ENCODE data around the gene NUCB1.
"Not testable (repeated sequence)": the region's sequence is repeated elsewhere in the genome, so short reads cannot be mapped to it uniquely, and the experiment has no call there.

NUCB1 gene

DNA sequence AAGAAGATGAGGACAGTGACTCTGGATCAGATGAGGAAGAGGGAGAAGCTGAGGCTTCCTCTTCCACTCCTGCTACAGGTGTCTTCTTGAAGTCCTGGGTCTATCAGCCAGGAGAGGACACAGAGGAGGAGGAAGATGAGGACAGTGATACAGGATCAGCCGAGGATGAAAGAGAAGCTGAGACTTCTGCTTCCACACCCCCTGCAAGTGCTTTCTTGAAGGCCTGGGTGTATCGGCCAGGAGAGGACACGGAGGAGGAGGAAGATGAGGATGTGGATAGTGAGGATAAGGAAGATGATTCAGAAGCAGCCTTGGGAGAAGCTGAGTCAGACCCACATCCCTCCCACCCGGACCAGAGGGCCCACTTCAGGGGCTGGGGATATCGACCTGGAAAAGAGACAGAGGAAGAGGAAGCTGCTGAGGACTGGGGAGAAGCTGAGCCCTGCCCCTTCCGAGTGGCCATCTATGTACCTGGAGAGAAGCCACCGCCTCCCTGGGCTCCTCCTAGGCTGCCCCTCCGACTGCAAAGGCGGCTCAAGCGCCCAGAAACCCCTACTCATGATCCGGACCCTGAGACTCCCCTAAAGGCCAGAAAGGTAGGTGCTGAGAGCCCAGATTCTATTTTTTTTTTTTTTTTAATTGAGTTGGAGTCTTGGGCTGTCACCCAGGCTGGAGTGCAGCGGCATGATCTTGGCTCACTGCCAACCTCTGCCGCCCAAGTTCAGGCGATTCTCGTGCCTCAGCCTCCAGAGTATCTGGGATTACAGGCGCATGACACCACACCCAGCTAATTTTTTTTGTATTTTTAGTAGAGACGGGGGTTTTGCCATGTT is 25.6 kb upstream of the NUCB1 start:
- DNase-seq (ENCODE audit: low read depth) = no peak

DNA sequence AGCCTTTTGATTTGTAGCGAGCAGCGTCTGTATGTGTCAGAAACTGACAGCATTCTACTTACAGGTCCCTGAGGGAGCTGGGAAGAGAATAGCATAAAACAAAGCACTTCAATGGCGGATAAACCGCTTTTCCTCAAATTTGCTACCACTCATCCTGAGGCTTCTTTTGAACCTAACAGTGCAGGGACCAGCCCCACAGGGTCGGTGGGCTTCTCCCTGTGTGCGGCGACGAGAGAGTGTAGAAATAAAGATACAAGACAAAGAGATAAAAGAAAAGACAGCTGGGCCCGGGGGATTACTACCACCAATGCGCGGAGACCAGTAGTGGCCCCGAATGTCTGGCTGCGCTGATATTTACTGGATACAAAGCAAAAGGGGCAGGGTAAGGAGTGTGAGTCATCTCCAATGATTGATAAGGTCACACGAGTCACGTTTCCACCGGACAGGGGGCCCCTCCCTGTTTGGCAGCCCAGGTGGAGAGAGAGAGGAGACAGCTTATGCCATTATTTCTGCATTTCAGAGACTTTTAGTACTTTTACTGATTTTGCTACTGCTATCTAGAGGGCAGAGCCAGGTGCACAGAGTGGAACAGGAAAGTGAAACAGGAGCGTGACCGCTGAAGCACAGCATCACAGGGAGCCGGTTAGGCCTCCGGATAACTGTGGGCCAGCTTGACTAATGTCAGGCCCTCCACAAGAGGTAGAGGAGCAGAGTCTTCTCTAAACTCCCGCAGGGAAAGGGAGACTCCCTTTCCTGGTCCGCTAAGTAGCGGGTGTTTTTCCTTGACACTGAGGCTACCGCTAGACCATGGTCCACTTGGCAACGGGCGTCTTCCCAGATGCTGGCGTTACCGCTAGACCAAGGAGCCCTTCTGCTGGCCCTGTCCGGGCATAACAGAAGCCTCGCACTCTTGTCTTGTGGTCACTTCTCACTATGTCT is 23.8 kb upstream of the NUCB1 start:
- not testable (repeated sequence) for DNase-seq (ENCODE audit: low read depth)

DNA sequence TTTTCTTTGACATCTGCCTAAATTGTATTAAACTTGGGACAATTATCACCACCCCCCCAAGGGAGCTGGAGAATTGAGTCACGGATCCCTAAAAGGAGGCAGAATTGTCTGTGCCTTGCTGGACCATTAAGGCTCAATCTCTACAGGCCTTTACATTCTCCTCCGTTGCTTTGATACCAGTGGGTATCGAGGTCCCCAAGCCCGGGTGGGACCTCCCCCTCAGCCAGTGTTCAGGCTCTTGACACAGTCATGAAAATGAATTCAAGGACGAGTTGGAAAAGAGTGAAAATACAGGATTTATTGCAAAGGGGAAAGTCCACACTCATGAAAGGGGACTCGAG is 22.3 kb upstream of the NUCB1 start:
- no peak for DNase-seq (ENCODE audit: low read depth)

DNA sequence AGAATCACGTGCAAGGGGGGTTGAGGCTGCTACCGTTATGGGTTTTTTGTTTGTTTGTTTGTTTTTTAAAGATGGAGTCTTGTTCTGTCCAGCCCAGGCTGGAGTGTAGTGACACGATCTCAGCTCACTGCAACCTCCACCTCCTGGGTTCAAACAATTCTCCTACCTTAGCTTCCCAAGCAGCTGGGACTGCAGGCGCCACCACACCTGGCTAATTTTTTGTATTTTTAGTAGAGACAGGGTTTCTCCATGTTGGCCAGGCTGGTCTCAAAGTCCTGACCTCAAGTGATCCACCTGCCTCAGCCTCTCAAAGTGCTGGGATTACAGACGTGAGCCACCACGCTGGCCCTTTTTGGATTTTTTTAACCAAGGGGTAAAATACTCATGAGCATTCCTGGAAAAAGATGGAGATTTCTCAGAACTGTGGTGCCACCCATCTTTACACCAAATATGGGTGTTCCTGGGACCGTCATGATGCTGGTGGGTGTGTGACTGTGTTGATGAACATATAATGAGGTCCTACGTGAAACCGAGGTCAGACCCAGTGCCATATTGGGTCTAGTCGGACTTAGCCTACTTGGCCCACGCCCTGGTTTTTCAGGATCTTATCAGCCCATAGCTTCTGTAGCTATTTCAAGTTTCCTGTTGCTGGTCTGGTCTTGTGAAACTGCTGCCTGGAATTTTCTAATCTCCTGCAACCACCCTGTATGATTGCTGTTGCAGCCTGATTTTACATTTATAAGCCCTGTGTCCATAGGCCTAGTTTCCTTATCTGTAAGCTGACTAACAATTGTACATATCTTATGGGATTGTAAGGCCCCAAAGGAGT is 21.7 kb upstream of the NUCB1 start:
- DNase-seq (ENCODE audit: low read depth) = no peak

DNA sequence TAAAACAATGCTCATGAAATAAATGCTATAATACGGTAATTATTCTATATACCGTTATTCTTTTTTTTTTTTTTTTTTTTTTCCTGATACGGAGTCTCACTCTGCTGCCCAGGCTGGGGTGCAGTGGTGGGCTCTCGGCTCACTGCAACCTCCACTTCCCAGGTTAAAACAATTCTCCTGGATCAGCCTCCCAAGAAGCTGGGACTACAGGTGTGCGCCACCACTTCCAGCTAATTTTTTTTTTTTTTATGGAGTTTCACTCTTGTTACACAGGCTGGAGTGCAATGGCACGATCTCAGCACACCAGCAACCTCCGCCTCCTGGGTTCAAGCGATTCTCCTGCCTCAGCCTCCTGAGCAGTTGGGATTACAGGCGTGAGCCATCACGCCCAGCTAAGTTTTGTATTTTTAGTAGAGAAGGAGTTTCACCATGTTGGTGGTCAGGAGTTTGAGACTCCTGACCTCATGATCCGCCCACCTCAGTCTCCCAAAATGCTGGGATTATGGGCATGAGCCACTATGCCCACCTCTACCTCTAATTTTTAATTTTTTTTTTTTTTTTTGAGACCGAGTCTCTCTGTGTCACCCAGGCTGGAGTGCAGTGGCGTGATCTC is 21.0 kb upstream of the NUCB1 start:
- no peak for DNase-seq (ENCODE audit: low read depth)

DNA sequence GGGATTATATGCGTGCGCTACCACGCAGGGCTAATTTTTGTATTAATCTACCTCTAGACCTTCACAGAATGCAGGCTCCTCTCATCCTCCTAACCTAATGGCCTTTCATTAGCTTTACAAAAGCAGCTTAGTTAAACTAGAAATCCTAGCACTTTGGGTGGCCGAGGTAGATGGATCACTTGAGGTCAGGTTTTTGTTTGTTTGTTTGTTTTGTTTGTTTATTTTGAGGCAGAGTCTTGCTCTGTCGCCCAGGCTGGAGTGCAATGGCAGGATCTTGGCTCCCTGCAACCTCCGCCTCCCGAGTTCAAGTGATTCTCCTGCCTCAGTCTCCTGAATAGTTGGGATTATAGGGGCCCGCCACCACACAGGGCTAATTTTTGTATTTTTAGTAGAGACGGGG is 20.4 kb upstream of the NUCB1 start:
- DNase-seq (ENCODE audit: low read depth) = not testable (repeated sequence)

DNA sequence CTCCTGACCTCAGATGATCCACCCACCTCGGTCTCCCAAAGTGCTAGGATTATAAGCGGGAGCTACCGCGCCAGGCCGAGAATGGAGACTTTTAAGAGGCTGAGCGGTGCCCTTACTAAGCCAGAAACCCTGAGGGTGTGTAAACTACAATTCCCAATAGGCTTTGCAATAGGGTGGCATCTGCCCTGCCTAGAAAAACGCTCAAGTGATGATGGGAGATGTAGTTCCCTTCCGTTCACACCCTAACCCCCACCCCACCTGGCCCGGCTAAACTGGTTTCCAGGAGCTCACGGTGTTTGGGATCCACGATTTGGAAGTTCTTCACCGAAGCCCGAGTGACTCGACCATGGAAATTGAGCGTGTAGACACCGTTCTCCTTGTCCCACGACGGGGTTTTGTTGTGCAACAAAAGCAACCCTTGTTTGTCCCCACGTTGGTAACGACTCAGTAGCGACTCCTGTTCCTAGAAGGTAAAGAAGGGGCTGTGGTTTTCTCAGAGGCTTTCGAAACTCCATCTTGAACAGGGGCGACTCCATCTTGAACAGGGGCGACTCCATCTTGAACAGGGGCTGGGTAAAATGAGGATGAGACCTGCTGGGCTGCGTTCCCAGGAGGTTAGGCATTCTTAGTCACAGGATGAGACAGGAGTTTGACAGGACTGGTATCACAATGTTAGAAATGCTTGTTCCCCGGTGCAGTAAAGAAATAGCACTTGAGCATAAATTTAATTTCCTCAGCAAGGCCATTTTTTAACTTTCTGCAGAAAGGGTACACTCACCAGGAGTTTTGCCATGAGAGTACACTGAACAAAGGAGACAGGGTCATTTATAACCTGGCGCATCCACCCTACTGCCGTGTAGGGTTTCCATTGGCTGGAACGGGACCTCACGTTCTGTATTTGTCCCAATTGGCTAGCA is 18.1 kb upstream of the NUCB1 start:
- no peak for DNase-seq (ENCODE audit: low read depth)

DNA sequence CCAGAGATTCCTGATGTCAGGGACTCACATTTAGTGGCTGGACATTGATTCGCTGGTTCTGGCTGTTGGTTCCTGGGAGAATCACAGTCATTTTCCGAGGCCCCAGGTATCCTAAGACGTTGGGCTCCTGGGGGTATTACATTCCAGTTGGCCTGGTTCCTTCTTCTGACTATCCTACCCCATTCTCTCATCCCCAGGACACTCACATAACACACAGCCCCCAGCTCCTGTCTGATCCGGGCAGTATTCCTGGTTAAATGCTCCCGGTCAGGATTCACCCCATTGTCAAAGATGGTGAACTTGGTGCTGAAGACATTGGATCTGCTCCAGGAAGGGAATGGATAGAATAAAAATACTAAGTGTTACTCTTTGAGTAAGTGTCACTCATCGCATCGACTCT is 16.4 kb upstream of the NUCB1 start:
- DNase-seq (ENCODE audit: low read depth) = no peak

DNA sequence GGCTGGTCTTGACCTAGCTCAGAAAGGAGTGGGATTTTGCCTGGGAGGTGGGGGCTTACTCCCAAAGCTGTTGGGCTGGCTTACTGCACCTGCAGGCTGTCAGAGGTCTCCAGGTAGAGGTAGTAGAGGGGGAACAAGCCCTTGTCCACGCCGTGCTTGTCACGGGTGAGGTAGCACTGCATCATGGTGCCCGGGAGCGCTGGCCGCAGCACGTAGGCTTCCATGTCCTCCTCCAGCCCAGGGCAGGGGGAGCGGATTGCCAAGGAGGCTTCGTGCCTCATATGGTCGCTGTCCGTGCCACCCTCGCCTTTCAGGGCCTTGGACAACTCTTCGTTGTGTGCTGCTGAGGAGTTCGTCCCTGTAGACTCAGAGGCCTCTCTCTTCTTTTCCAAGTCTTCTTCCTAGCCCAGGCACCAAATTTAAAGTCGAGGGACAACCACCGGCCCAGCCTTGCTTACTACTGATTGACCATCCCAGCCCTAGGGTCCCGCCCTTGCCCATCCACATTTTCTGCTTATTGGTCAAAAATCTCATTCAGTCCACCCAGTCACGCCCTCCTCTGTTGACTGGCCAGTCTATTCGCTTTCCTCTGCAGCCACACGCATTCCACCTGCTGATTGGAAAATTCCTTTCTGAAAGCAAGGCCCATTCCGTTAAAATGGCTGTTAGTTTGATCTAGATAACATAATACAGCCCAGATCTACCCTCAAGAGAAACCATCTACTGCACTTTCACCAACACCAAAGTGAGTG is 12.1 kb upstream of the NUCB1 start:
- no peak for DNase-seq (ENCODE audit: low read depth)

DNA sequence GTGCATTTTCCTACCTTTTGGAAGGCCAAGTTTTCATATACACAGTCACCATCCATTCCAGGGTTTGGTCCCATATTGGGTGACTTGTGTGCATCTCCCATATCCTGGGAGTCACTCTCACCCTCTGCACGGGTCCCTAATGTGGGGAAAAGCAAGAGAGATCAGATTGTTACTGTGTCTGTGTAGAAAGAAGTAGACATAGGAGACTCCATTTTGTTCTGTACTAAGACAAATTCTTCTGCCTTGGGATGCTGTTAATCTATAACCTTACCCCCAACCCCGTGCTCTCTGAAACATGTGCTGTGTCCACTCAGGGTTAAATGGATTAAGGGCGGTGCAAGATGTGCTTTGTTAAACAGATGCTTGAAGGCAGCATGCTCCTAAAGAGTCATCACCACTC is 10.6 kb upstream of the NUCB1 start:
- not testable (repeated sequence) for DNase-seq (ENCODE audit: low read depth)

DNA sequence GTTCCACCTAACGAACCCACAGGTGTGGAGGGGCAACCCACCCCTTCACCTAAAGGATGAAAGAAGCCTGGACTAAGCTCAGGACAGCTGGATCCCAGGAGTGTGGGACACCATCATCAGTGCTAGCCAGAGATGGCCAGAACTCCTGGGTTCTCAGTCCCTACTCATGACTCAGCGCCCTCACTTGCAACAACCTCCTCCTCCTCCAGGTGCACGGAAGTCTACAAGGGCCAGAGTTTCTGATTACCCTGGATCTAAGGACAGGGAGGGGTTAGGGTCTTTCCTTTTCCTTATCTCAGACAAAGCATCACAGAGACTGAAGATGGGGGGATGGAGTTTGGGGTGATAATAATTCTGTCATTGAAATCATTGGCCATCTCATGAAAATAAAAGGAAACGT is 9.6 kb upstream of the NUCB1 start:
- DNase-seq (ENCODE audit: low read depth) = no peak

DNA sequence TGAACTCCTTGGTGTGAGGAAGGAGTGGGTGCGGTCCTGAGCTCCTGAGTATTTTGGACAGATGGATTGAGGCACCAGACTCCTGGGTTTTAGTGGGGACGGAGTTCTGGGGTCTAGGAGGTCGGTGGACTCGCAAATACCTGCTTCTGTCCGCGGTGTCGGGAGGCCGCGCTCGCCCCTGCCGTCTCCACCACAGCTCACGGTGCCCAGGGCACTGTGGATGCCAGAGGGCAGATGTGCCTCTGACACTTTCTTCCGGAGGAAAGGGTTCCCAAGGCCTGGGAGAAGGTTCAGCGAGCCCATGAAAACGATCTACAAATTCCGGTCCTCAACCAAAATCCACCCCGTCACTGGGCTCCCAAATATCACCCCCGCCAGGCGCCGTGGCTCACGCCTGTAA is 4.9 kb upstream of the NUCB1 start:
- no peak for DNase-seq (ENCODE audit: low read depth)

DNA sequence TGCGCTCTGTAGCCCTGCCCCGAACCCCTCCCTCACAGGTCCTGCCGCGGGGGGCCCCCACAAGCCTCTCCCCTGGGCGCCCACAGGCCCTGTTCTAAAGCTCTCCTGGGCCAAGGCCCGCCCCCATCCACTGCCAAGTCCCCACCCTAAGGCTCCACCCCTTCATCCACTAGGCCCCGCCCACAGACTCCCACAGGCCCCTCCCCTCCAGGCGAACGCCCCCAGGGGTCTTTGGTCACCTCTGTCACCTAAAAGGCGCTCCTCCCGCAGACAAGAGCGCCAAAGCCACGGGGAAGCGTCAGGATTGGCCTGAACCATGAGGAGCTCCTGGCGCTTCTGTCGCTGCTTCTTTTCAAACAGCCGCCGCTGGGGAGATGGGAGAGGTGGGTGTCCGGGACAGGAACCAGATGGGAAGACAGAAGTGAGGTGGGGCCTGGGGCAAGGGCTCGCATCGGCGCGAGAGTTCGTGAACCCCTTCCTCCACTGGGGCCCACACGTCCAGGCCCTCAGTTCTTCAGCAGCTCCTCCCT is 3.9 kb upstream of the NUCB1 start:
- no peak for DNase-seq (ENCODE audit: low read depth)

DNA sequence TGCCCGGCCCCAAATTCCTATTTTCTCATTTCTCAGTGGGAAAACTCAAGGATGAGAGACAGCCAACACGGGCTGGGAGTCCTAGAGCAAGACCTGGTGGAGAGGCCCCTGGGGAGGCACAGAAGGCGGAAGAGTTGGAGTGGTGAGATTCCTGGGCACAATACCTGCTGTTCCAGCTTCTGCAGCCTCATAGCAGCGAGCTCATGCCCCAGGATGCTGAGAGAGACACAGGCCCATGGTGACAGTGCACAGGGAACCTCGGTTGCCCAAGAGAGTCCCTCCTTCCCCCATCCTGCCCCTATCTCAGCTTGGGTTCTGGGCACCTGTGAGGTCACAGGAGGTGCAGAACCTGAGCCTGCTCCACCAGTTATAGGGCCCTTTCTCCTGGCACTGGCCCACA is 2.9 kb upstream of the NUCB1 start:
- no peak for DNase-seq (ENCODE audit: low read depth)

DNA sequence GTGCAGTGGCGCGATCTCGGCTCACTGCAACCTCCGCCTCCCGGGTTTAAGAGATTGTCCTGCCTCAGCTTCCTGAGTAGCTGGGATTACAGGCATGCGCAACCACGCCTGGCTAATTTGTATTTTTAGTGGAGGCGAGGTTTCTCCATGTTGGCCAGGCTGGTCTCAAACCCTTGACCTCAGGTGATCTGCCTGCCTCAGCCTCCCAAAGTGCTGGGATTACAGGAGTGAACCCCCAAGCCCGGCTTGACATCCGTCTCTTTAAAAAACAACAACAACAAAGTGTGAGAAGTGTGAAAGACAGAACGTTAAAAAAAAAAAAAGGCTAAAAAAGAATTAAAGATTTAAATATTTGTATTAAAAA is 744 bp upstream of the NUCB1 start:
- DNase-seq (ENCODE audit: low read depth) = not testable (repeated sequence)

DNA sequence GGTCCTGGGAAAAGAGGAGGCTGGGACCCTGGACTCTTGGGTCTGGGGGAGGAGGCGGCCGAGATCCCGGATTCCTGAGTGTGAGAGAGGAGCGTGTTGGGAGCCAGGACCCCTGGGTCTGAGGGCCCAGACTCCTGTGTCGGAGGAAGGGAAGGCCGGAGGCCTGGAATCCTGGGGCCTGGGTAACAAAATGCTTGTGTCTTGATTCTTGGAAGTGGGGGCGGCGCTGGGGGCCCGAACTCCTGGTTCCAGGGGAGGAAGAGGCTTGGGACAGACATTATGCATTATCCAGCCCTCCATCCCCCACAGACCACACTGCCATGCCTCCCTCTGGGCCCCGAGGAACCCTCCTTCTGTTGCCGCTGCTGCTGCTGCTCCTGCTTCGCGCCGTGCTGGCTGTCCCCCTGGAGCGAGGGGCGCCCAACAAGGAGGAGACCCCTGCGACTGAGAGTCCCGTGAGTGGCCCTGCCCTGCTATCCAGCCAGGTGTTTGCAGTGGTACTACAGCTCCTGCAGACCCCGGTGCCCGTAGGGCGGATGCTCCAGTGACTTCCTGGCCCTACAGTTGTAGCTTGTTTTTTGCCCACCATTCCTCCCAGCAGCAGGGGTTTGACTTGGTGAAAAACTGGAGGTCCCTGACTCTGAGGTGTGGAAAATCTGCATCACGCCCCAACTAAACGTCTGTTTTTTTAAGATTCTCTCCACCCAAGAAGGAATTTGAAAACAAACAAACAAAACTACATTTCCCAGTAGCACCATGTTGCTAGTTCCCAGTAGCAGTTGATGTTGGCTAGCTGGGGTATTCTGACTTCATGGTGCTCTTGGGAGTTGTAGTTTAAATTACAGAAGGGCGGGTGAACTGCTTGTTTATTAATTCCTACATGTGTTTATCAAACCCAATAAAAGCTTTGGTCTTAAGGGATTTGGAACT is 630 bp downstream of the NUCB1 start:
- DNase-seq (ENCODE audit: low read depth) = no peak

DNA sequence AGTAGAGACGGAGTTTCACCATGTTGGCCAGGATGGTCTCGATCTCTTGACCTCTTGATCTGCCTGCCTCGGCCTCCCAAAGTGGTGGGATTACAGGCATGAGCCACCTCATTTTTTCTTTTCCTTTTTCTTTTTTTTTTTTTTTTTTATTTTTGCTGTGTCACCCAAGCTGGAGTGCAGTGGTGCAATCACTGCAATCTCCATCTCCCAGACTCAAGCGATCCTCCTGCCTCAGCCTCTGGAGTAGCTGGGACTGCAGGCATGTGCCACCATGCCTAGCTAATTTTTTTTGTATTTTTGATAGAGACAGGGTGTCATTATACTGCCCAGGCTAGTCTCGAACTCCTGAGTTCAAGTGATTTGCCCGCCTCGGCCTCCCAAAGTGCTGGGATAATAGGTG is 2.2 kb downstream of the NUCB1 start:
- not testable (repeated sequence) for DNase-seq (ENCODE audit: low read depth)

DNA sequence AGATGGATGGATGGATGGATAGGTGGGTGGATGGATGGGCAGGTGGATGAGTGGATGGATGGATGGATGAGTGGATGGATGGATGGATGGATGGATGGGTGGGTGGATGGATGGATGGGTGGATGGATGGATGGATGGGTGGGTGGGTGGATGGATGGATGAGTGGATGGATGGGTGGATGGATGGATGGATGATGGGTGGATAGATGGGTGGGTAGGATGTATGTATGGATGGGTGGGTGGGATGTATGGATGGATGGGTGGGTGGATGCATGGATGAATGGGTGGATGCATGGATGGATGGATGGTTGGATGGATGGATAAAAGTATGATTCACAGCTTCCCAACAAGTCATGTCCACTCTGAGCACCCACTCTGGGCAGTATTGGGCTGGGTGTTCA is 3.7 kb downstream of the NUCB1 start:
- not testable (repeated sequence) for DNase-seq (ENCODE audit: low read depth)

DNA sequence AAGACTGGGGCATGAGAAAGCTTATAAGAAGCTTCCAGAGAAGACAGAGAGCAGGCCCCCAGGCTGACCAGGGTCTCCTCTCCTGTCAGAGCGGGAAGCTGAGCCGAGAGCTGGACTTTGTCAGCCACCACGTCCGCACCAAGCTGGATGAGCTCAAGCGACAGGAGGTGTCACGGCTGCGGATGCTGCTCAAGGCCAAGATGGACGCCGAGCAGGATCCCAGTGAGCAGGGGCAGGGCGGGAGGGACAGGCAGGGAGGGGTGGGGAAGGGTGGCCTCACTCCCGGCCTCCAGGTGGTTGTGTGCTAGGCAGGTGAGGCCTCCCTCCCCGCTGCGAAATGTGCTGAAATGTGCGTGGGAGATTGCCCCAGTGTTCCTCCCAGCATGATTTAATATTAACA is 5.6 kb downstream of the NUCB1 start:
- no peak for DNase-seq (ENCODE audit: low read depth)

Measured in non-pigmented ciliary epithelial cell (primary cell).